ENCODE measurements around the gene NTMT2.
"Not testable (repeated sequence)": the region's sequence is repeated elsewhere in the genome, so short reads cannot be mapped to it uniquely, and the experiment has no call there.

NTMT2 gene

GRCh38 chr1:170145770-170146676, at the start of gene NTMT2:
Gene NTMT2, plus strand, starts transcription at chr1:170145959. Its CDS starts 149 bp downstream, at chr1:170146108.
- no peak for DNase-seq (ENCODE audit: low read depth in 3 of 3, low spot score in 1 of 3)

GRCh38 chr1:170095976-170096748, 49.6 kb upstream of the NTMT2 start:
- no peak for DNase-seq (ENCODE audit: low read depth in 3 of 3, low spot score in 1 of 3)

- DNase-seq (ENCODE audit: low read depth in 3 of 3, low spot score in 1 of 3), result no peak
These were observed 48.9 kb upstream of the NTMT2 start for GRCh38 chr1:170096806-170097340.

GRCh38 chr1:170097449-170097948, 48.3 kb upstream of the NTMT2 start:
- DNase-seq (ENCODE audit: low read depth in 3 of 3, low spot score in 1 of 3), result no peak

GRCh38 chr1:170113140-170113539, 32.6 kb upstream of the NTMT2 start:
- DNase-seq (ENCODE audit: low read depth in 3 of 3, low spot score in 1 of 3), result not testable (repeated sequence)

GRCh38 chr1:170114906-170115305, 30.9 kb upstream of the NTMT2 start:
- DNase-seq (ENCODE audit: low read depth in 3 of 3, low spot score in 1 of 3), result no peak

- no peak for DNase-seq (ENCODE audit: low read depth in 3 of 3, low spot score in 1 of 3)
These were observed 23.4 kb upstream of the NTMT2 start for GRCh38 chr1:170122366-170122765.

- no peak for DNase-seq (ENCODE audit: low read depth in 3 of 3, low spot score in 1 of 3)
These were observed 20.5 kb upstream of the NTMT2 start for GRCh38 chr1:170125269-170125668.

GRCh38 chr1:170126696-170127095, 19.1 kb upstream of the NTMT2 start:
- no peak for DNase-seq (ENCODE audit: low read depth in 3 of 3, low spot score in 1 of 3)

- DNase-seq (ENCODE audit: low read depth in 3 of 3, low spot score in 1 of 3), result no peak
These were observed 14.3 kb upstream of the NTMT2 start for GRCh38 chr1:170131450-170131849.

- DNase-seq (ENCODE audit: low read depth in 3 of 3, low spot score in 1 of 3), result no peak
These were observed 13.8 kb upstream of the NTMT2 start for GRCh38 chr1:170131984-170132383.

GRCh38 chr1:170133766-170134495, 11.8 kb upstream of the NTMT2 start:
- DNase-seq (ENCODE audit: low read depth in 3 of 3, low spot score in 1 of 3), result no peak

GRCh38 chr1:170134521-170134920, 11.2 kb upstream of the NTMT2 start:
- no peak for DNase-seq (ENCODE audit: low read depth in 3 of 3, low spot score in 1 of 3)

- no peak for DNase-seq (ENCODE audit: low read depth in 3 of 3, low spot score in 1 of 3)
These were observed 5.4 kb upstream of the NTMT2 start for GRCh38 chr1:170140371-170140770.

- no peak for DNase-seq (ENCODE audit: low read depth in 3 of 3, low spot score in 1 of 3)
These were observed 698 bp upstream of the NTMT2 start for GRCh38 chr1:170145061-170145460.

GRCh38 chr1:170146720-170147263, 1.0 kb downstream of the NTMT2 start:
- DNase-seq (ENCODE audit: low read depth in 3 of 3, low spot score in 1 of 3), result no peak

GRCh38 chr1:170149241-170149640, 3.5 kb downstream of the NTMT2 start:
- no peak for DNase-seq (ENCODE audit: low read depth in 3 of 3, low spot score in 1 of 3)

- no peak for DNase-seq (ENCODE audit: low read depth in 3 of 3, low spot score in 1 of 3)
These were observed 4.3 kb downstream of the NTMT2 start for GRCh38 chr1:170150016-170150415.

GRCh38 chr1:170150921-170151320, 5.2 kb downstream of the NTMT2 start:
- DNase-seq (ENCODE audit: low read depth in 3 of 3, low spot score in 1 of 3), result no peak

GRCh38 chr1:170153417-170153816, 7.7 kb downstream of the NTMT2 start:
- no peak for DNase-seq (ENCODE audit: low read depth in 3 of 3, low spot score in 1 of 3)

GRCh38 chr1:170155055-170155454, 9.3 kb downstream of the NTMT2 start:
- DNase-seq (ENCODE audit: low read depth in 3 of 3, low spot score in 1 of 3), result no peak

All from stimulated activated CD4-positive, alpha-beta T cell treated with anti-CD3 and anti-CD28 coated beads, TNF-alpha, amount 100 ng/mL, for 1 hour (primary cell).